HEK293 (cell line): ENCODE results near the gene EXOSC9.

Source experiments
- GLI4 ChIP-seq: fragments of 450-650 bp; formaldehyde crosslinking; IDR thresholded peaks from 2 replicates; pipeline ENCODE4 v1.5.1; 2016; ENCODE audit warnings: missing biosample characterization, missing genetic modification characterization
- HOXC10 ChIP-seq: sonication (generic); formaldehyde crosslinking; IDR thresholded peaks from 2 replicates; pipeline ENCODE4 v1.8.1; 2023; ENCODE audit warnings: mild to moderate bottlenecking, missing genetic modification reagents
- IKZF3 ChIP-seq: fragments of 450-650 bp; IDR thresholded peaks from 2 replicates; pipeline ENCODE4 v1.5.0; 2018; ENCODE audit warnings: missing biosample characterization, mild to moderate bottlenecking, missing genetic modification characterization, moderate library complexity
- MYNN ChIP-seq: fragments of 450-650 bp; formaldehyde crosslinking; IDR thresholded peaks from 2 replicates; pipeline ENCODE4 v1.5.1; 2016; ENCODE audit warnings: missing biosample characterization, missing genetic modification characterization, borderline replicate concordance
- RBAK ChIP-seq: fragments of 450-650 bp; formaldehyde crosslinking; IDR thresholded peaks from 2 replicates; pipeline ENCODE4 v1.5.1; 2016; ENCODE audit warnings: missing biosample characterization, missing genetic modification characterization
- SCRT2 ChIP-seq: fragments of 450-650 bp; formaldehyde crosslinking; IDR thresholded peaks from 2 replicates; pipeline ENCODE4 v1.5.1; 2016; ENCODE audit warnings: missing biosample characterization, missing genetic modification characterization
- ZEB2 ChIP-seq: fragments of 450-650 bp; formaldehyde crosslinking; IDR thresholded peaks from 2 replicates; pipeline ENCODE4 v1.5.1; 2016; ENCODE audit warnings: missing biosample characterization, missing genetic modification characterization
- ZNF114 ChIP-seq: fragments of 450-650 bp; formaldehyde crosslinking; IDR thresholded peaks from 2 replicates; pipeline ENCODE4 v1.5.0; 2017; ENCODE audit warnings: missing biosample characterization, missing genetic modification characterization
- ZNF24 ChIP-seq: fragments of 450-650 bp; formaldehyde crosslinking; IDR thresholded peaks from 2 replicates; pipeline ENCODE4 v1.5.1; 2016; ENCODE audit warnings: missing biosample characterization, missing genetic modification characterization
- ZNF248 ChIP-seq: fragments of 450-650 bp; formaldehyde crosslinking; IDR thresholded peaks from 2 replicates; pipeline ENCODE4 v1.5.1; 2017; ENCODE audit warnings: missing biosample characterization, missing genetic modification characterization
- ZNF274 ChIP-seq, 2 experiments: fragments of 200-500 bp in 1 of 2; fragments of 450-650 bp in 1 of 2; sonication (Bioruptor generic) in 1 of 2; formaldehyde crosslinking in 1 of 2; IDR thresholded peaks; 2 replicates each; pipeline versions ENCODE4 v1.5.1 to v1.6.1; 2014 to 2016; ENCODE audit warnings: borderline replicate concordance in 1 of 2, inconsistent platforms in 1 of 2, low read length in 1 of 2, missing biosample characterization in 1 of 2, missing genetic modification characterization in 1 of 2
- ZNF335 ChIP-seq: fragments of 450-650 bp; formaldehyde crosslinking; conservative IDR thresholded peaks from 2 replicates; pipeline ENCODE4 v1.5.1; 2016; ENCODE audit warnings: missing biosample characterization, missing genetic modification characterization
- ZNF354C ChIP-seq: fragments of 450-650 bp; formaldehyde crosslinking; IDR thresholded peaks from 2 replicates; pipeline ENCODE4 v1.5.1; 2016; ENCODE audit warnings: missing biosample characterization, missing genetic modification characterization, low read depth, borderline replicate concordance
- ZNF391 ChIP-seq: fragments of 450-650 bp; formaldehyde crosslinking; IDR thresholded peaks from 2 replicates; pipeline ENCODE4 v1.5.1; 2016; ENCODE audit warnings: low read depth, missing biosample characterization, missing genetic modification characterization, borderline replicate concordance
- ZNF48 ChIP-seq: fragments of 450-650 bp; formaldehyde crosslinking; IDR thresholded peaks from 2 replicates; pipeline ENCODE4 v1.5.1; 2016; ENCODE audit warnings: missing biosample characterization, missing genetic modification characterization
- ZNF596 ChIP-seq: fragments of 450-650 bp; IDR thresholded peaks from 2 replicates; pipeline ENCODE4 v1.5.0; 2018; ENCODE audit warnings: missing biosample characterization, mild to moderate bottlenecking, missing genetic modification characterization, moderate library complexity
- ZNF843 ChIP-seq: fragments of 450-650 bp; formaldehyde crosslinking; IDR thresholded peaks from 2 replicates; pipeline ENCODE4 v1.5.1; 2016; ENCODE audit warnings: missing biosample characterization, missing genetic modification characterization
- TF ChIP-seq, protein P1 (sequence below): fragments of 450-650 bp; formaldehyde crosslinking; IDR thresholded peaks from 2 replicates; pipeline ENCODE4 v1.5.1; 2016; ENCODE audit warnings: missing biosample characterization, missing genetic modification characterization
- TF ChIP-seq, protein P2 (sequence below): fragments of 450-650 bp; formaldehyde crosslinking; IDR thresholded peaks from 2 replicates; pipeline ENCODE4 v1.5.1; 2016; ENCODE audit warnings: missing biosample characterization, missing genetic modification characterization
- TF ChIP-seq, protein P3 (sequence below): fragments of 450-650 bp; formaldehyde crosslinking; IDR thresholded peaks from 2 replicates; pipeline ENCODE4 v1.5.1; 2016; ENCODE audit warnings: missing biosample characterization, missing genetic modification characterization
- TF ChIP-seq, protein P4 (sequence below): fragments of 450-650 bp; formaldehyde crosslinking; IDR thresholded peaks from 2 replicates; pipeline ENCODE4 v1.5.1; 2016; ENCODE audit warnings: missing biosample characterization, missing genetic modification characterization, low read depth
- TF ChIP-seq, protein P5 (sequence below): fragments of 450-650 bp; formaldehyde crosslinking; IDR thresholded peaks from 2 replicates; pipeline ENCODE4 v1.5.1; 2016; ENCODE audit warnings: missing biosample characterization, missing genetic modification characterization, low read depth
- TF ChIP-seq, protein P6 (sequence below): fragments of 450-650 bp; formaldehyde crosslinking; IDR thresholded peaks from 2 replicates; pipeline ENCODE4 v1.5.1; 2017; ENCODE audit warnings: missing biosample characterization, missing genetic modification characterization
- TF ChIP-seq, protein P7 (sequence below): fragments of 450-650 bp; formaldehyde crosslinking; IDR thresholded peaks from 2 replicates; pipeline ENCODE4 v1.5.1; 2016; ENCODE audit warnings: missing biosample characterization, missing genetic modification characterization
- TF ChIP-seq, protein P8 (sequence below): fragments of 450-650 bp; formaldehyde crosslinking; IDR thresholded peaks from 2 replicates; pipeline ENCODE4 v1.5.1; 2017; ENCODE audit warnings: missing biosample characterization, mild to moderate bottlenecking, missing genetic modification characterization, moderate library complexity

The EXOSC9 gene

DNA sequence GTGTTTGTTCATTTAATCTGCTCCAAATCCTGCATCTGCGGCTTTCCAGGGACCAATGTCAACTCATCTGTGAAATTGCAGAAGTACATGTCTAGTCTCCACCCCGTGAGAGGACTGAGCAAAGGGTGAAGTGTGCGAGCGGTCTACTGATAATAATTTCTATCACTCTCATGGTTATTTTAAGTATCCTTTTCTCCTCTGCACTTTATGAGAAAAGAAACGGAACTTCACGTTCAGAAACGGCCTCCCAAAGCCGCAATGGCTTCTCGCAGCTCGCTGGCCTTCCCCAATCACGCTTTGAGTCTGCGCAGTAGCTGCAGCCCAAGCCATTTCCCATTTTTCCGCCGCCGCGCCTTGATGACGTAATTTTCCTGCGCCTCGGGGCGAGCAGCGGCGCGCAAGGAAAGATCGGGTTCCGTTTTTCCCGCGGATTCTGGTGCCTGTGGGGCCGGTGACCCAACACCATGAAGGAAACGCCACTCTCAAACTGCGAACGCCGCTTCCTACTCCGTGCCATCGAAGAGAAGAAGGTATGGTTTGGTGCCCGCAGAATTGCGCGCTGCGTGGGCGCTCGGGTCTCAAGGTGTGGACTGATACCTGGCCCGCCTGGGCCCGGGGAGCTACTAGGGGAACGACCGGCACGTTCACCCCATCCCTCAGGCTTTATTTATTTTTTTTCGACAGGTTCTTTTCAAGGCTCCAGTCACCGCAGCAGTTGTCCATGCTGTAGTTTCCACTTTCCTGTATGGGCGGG lies at the start of gene EXOSC9 (continued):
- TF ChIP-seq IKZF3 (tag by site-specific recombination) (peak; percentile 81), ZNF274 (IDR thresholded peaks at IDR 0.05; ENCODE audit: low read length) (no peak), ZNF274 (tag by site-specific recombination; IDR thresholded peaks at IDR 0.05; ENCODE audit: borderline replicate concordance) (no peak), ZNF48 (tag by site-specific recombination) (no peak), SCRT2 (tag by site-specific recombination) (peak; percentile 56), ZNF596 (tag by site-specific recombination) (no peak), ZNF843 (tag by site-specific recombination) (0 out of 2 replicates have a peak, but pooled peaks have one; percentile 24), GLI4 (tag by site-specific recombination) (peak; percentile 70; the same call in 1 of the 2 replicates), ZNF24 (tag by site-specific recombination) (peak; percentile 59; the same call in 1 of the 2 replicates), ZNF335 (peak; percentile 76), ZNF354C (tag by site-specific recombination) (no peak), HOXC10 (CRISPR knock-in tag) (no peak), ZNF248 (no peak), ZNF114 (tag by site-specific recombination) (no peak), ZEB2 (tag by site-specific recombination) (peak; percentile 57), MYNN (no peak), ZNF391 (tag by site-specific recombination) (no peak), RBAK (no peak)
- TF ChIP-seq, protein P1, sequence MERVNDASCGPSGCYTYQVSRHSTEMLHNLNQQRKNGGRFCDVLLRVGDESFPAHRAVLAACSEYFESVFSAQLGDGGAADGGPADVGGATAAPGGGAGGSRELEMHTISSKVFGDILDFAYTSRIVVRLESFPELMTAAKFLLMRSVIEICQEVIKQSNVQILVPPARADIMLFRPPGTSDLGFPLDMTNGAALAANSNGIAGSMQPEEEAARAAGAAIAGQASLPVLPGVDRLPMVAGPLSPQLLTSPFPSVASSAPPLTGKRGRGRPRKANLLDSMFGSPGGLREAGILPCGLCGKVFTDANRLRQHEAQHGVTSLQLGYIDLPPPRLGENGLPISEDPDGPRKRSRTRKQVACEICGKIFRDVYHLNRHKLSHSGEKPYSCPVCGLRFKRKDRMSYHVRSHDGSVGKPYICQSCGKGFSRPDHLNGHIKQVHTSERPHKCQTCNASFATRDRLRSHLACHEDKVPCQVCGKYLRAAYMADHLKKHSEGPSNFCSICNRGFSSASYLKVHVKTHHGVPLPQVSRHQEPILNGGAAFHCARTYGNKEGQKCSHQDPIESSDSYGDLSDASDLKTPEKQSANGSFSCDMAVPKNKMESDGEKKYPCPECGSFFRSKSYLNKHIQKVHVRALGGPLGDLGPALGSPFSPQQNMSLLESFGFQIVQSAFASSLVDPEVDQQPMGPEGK (tag by site-specific recombination) = 0 out of 2 replicates have a peak, but pooled peaks have one; percentile 33
- TF ChIP-seq, protein P2, sequence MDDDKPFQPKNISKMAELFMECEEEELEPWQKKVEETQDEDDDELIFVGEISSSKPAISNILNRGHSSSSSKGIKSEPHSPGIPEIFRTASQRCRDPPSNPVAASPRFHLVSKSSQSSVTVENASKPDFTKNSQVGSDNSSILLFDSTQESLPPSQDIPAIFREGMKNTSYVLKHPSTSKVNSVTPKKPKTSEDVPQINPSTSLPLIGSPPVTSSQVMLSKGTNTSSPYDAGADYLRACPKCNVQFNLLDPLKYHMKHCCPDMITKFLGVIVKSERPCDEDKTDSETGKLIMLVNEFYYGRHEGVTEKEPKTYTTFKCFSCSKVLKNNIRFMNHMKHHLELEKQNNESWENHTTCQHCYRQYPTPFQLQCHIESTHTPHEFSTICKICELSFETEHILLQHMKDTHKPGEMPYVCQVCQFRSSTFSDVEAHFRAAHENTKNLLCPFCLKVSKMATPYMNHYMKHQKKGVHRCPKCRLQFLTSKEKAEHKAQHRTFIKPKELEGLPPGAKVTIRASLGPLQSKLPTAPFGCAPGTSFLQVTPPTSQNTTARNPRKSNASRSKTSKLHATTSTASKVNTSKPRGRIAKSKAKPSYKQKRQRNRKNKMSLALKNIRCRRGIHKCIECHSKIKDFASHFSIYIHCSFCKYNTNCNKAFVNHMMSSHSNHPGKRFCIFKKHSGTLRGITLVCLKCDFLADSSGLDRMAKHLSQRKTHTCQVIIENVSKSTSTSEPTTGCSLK (tag by site-specific recombination) = no peak
- TF ChIP-seq, protein P3, sequence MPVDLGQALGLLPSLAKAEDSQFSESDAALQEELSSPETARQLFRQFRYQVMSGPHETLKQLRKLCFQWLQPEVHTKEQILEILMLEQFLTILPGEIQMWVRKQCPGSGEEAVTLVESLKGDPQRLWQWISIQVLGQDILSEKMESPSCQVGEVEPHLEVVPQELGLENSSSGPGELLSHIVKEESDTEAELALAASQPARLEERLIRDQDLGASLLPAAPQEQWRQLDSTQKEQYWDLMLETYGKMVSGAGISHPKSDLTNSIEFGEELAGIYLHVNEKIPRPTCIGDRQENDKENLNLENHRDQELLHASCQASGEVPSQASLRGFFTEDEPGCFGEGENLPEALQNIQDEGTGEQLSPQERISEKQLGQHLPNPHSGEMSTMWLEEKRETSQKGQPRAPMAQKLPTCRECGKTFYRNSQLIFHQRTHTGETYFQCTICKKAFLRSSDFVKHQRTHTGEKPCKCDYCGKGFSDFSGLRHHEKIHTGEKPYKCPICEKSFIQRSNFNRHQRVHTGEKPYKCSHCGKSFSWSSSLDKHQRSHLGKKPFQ (tag by site-specific recombination) = no peak
- TF ChIP-seq, protein P4, sequence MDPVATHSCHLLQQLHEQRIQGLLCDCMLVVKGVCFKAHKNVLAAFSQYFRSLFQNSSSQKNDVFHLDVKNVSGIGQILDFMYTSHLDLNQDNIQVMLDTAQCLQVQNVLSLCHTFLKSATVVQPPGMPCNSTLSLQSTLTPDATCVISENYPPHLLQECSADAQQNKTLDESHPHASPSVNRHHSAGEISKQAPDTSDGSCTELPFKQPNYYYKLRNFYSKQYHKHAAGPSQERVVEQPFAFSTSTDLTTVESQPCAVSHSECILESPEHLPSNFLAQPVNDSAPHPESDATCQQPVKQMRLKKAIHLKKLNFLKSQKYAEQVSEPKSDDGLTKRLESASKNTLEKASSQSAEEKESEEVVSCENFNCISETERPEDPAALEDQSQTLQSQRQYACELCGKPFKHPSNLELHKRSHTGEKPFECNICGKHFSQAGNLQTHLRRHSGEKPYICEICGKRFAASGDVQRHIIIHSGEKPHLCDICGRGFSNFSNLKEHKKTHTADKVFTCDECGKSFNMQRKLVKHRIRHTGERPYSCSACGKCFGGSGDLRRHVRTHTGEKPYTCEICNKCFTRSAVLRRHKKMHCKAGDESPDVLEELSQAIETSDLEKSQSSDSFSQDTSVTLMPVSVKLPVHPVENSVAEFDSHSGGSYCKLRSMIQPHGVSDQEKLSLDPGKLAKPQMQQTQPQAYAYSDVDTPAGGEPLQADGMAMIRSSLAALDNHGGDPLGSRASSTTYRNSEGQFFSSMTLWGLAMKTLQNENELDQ (tag by site-specific recombination) = no peak
- TF ChIP-seq, protein P5, sequence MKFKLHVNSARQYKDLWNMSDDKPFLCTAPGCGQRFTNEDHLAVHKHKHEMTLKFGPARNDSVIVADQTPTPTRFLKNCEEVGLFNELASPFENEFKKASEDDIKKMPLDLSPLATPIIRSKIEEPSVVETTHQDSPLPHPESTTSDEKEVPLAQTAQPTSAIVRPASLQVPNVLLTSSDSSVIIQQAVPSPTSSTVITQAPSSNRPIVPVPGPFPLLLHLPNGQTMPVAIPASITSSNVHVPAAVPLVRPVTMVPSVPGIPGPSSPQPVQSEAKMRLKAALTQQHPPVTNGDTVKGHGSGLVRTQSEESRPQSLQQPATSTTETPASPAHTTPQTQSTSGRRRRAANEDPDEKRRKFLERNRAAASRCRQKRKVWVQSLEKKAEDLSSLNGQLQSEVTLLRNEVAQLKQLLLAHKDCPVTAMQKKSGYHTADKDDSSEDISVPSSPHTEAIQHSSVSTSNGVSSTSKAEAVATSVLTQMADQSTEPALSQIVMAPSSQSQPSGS = peak; percentile 99
- TF ChIP-seq, protein P6, sequence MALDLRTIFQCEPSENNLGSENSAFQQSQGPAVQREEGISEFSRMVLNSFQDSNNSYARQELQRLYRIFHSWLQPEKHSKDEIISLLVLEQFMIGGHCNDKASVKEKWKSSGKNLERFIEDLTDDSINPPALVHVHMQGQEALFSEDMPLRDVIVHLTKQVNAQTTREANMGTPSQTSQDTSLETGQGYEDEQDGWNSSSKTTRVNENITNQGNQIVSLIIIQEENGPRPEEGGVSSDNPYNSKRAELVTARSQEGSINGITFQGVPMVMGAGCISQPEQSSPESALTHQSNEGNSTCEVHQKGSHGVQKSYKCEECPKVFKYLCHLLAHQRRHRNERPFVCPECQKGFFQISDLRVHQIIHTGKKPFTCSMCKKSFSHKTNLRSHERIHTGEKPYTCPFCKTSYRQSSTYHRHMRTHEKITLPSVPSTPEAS (tag by site-specific recombination) = no peak
- TF ChIP-seq, protein P7, sequence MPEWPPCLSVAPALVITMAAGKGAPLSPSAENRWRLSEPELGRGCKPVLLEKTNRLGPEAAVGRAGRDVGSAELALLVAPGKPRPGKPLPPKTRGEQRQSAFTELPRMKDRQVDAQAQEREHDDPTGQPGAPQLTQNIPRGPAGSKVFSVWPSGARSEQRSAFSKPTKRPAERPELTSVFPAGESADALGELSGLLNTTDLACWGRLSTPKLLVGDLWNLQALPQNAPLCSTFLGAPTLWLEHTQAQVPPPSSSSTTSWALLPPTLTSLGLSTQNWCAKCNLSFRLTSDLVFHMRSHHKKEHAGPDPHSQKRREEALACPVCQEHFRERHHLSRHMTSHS (tag by site-specific recombination) = no peak
- TF ChIP-seq, protein P8, sequence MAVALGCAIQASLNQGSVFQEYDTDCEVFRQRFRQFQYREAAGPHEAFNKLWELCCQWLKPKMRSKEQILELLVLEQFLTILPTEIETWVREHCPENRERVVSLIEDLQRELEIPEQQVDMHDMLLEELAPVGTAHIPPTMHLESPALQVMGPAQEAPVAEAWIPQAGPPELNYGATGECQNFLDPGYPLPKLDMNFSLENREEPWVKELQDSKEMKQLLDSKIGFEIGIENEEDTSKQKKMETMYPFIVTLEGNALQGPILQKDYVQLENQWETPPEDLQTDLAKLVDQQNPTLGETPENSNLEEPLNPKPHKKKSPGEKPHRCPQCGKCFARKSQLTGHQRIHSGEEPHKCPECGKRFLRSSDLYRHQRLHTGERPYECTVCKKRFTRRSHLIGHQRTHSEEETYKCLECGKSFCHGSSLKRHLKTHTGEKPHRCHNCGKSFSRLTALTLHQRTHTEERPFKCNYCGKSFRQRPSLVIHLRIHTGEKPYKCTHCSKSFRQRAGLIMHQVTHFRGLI (tag by site-specific recombination) = peak; percentile 41; the same call in 1 of the 2 replicates
